GM19025 (cell line): ENCODE data around the gene IL1RAP.
"Not testable (repeated sequence)": the region's sequence is repeated elsewhere in the genome, so short reads cannot be mapped to it uniquely, and the experiment has no call there.

Experiments used
- ATAC-seq: cut with Tn5 transposase; IDR thresholded peaks from one replicate; pipeline ENCODE4 v1.9.1; 2021; ENCODE audit warnings: mild to moderate bottlenecking, low read depth, moderate library complexity; ENCODE audit not compliant: unreplicated experiment

Gene IL1RAP

GRCh38 chr3:190641564-190641963 is 127.7 kb downstream of the IL1RAP start:
- no peak for ATAC-seq

- ATAC-seq: no peak
These were observed 128.1 kb downstream of the IL1RAP start for GRCh38 chr3:190642016-190642415.

- no peak for ATAC-seq
These were observed 130.2 kb downstream of the IL1RAP start for GRCh38 chr3:190644035-190644434.

- ATAC-seq: no peak
These were observed 130.9 kb downstream of the IL1RAP start for GRCh38 chr3:190644766-190645165.

- ATAC-seq: no peak
These were observed 132.1 kb downstream of the IL1RAP start for GRCh38 chr3:190645932-190646460.

- ATAC-seq: no peak
These were observed 133.1 kb downstream of the IL1RAP start for GRCh38 chr3:190646996-190647395.

- ATAC-seq: no peak
These were observed 142.0 kb downstream of the IL1RAP start for GRCh38 chr3:190655933-190656332.

GRCh38 chr3:190658106-190658505 is 144.2 kb downstream of the IL1RAP start:
- no peak for ATAC-seq

GRCh38 chr3:190666821-190667220 is 152.9 kb downstream of the IL1RAP start:
- no peak for ATAC-seq

- ATAC-seq: no peak
These were observed 157.8 kb downstream of the IL1RAP start for GRCh38 chr3:190671658-190672057.

- ATAC-seq: no peak
These were observed 159.3 kb downstream of the IL1RAP start for GRCh38 chr3:190673148-190673547.

GRCh38 chr3:190676481-190676880 is 162.6 kb downstream of the IL1RAP start:
- ATAC-seq: no peak

GRCh38 chr3:190677001-190677400 is 163.1 kb downstream of the IL1RAP start:
- ATAC-seq: no peak

GRCh38 chr3:190677868-190678267 is 164.0 kb downstream of the IL1RAP start:
- ATAC-seq: not testable (repeated sequence)

GRCh38 chr3:190680691-190681090 is 166.8 kb downstream of the IL1RAP start:
- no peak for ATAC-seq

- no peak for ATAC-seq
These were observed 170.9 kb downstream of the IL1RAP start for GRCh38 chr3:190684776-190685175.

GRCh38 chr3:190686011-190686410 is 172.1 kb downstream of the IL1RAP start:
- ATAC-seq: no peak

- ATAC-seq: no peak
These were observed 176.4 kb downstream of the IL1RAP start for GRCh38 chr3:190690246-190690645.

GRCh38 chr3:190692256-190692655 is 178.4 kb downstream of the IL1RAP start:
- ATAC-seq: no peak

- no peak for ATAC-seq
These were observed 180.6 kb downstream of the IL1RAP start for GRCh38 chr3:190694335-190695001.

- ATAC-seq: no peak
These were observed 181.3 kb downstream of the IL1RAP start for GRCh38 chr3:190695225-190695624.

GRCh38 chr3:190695994-190696393 is 182.1 kb downstream of the IL1RAP start:
- ATAC-seq: no peak
